AG08396 (cell line): ENCODE data around the gene ADORA2A.

Experiments used
- DNase-seq: peaks from one replicate; pipeline ENCODE4 v3.0.0; 2012; ENCODE audit warnings: low spot score, mixed read lengths

Gene ADORA2A

DNA sequence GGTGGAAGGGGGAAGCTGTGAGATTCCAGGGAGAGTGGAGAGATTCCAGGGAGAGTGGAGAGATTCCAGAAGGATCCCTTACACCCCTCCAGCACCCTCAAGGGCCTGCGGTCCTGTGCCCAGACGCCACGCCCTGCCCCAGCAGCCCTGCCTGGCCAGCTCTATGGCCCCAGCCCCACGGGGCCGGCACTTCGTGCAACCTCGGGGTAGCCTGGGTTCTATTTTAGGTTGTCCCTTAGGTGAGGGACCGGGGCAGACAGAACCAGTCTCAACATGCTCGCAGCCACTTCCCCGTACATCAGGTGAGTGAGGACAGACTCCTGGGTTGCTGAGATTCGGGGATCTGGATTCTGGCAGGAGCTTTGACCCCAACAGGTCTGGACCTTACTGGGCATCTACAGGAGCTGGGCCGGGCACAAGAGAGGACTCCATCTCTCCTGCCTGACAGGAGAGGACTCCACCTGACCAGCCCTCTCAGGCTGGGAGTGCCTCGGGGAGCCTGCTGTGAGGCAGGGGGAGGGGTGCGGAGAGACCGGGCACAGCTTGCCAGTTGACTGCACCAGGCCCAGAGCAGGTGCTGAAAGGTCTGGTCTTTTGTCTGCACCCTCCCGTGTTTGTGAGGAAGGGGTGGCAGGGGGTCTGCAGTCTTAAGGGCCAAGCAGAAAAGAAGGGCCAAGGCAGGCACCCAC is 8.5 kb upstream of the ADORA2A start:
- no peak for DNase-seq

DNA sequence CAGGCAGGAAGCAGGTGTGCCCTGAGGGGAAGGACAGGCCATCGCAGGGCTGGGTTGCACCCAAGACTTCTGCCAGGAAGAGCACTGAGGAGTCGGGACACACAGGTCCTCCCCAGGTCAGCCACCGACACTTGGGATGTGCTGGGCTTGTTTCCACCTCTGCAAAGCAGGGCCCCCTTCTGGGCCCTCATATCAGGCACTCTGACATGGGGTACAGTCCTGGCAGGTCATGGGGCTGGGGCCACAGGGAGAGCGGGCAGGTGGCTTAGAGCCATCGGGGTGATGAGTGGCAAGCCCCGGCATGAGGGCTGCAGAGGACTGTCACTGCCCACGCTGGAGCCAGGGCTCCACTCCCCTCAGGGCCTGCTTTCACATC is 7.9 kb upstream of the ADORA2A start:
- no peak for DNase-seq

DNA sequence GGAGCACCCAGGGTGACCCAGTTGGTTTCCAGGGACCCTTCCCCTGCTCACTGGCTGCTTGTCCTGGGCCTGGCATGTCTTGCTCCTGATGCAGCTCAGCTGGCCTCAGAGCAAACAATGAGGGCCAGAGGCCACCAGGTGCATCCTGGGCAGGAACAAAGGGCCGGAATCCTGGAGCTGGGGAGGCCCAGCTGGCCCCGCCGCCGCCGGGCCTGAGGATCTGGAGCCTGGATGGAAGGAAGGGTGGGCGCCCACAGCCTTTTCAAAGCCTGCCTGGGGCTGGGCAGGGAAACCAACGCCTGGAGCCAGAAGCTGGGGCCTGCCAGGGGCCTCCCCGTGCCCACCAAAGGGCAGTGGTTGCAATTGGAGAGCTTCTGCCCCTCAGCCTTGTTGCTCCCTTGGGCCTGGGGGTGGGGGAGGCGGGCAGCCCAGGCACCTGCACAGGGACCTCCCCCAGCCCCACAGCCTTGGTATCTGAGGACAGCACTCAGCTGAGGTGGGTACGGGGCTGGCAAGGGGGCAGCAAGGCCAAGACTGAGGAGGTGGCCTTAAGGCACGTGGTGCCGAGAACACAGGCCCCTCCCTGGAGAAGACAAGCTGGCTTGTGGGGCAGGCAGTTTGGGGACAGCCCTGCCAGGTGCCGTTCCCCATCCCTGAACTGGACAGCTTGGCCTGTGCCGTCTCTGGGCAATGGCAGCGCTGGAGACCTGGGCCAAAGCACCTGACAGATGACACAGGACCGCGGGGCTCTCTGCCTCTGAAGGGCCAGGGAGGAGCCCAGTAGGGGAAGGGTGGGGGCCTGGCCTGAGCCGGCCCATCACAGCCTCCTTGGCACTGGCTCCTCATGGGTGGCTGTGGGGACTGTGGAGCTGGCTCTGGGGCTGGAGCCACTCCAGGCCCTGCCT is 7.1 kb upstream of the ADORA2A start:
- no peak for DNase-seq

DNA sequence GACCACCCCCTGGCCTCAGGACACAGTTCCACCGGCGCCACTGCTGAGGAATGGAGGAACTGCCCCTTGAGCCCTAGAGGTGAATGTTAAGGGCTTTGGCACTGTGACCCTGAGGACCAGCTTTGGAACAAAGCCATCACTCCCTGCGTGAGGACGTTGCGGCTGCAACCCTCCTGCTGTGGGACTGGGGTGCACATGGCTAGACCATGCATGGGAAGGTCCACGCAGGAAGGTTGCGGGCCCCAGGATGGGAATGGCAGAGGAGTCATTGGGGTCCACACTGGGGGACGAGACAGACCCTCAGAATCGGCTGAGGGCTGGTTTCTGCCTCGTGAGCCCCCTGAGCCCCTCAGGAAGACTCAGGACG is 6.4 kb upstream of the ADORA2A start:
- no peak for DNase-seq

DNA sequence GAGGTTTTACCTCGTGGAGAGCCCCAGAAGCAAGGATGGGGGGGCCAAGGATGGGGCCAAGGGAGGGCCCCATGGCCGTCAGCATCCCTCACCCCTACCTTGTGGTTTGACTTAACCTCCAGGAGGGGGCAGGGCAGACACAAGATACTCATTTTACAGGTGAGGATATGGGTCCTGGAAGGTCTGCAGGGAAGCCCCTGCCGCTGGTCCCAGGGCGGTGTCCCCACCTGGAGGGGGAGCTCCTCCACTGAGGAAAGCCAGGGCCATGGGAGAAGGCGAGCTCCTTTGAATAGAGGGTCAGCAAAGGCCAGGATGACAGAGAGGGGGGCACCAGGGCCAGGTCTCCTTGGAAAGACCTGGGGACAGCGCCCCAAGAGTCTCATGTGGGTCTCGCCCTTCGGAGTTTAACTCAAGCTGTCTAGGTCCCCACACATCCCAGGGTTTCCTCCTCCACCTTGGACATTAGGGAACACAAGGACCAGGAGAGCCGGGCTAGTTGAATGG is 5.9 kb upstream of the ADORA2A start:
- no peak for DNase-seq

DNA sequence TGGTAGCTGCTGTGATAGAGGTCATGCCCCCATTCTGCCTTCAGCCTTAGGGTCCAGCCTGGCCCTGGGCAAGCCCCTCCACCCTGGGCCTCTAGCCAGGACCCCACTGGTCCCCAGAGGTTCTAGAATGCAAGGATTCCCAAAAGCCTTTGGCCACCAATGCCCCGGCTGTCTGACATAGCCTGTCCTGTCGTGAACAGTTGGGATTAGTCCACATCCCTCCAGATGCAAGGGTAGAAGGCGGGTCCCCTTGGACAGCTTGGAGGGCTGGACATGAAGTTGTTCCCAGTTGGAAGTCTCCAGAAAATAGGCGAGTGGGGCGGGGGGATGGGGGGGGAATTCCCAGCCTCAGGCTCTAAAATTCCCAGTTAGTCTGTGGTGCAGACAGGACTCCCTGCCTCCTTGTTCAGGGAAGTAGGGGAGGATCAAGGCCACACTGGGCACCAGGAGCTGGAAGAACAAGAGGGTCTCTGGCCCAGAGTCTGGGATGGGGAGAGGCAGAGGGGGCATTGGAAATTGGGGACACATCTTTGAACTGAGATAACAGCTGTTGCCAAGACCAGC is 5.2 kb upstream of the ADORA2A start:
- no peak for DNase-seq

DNA sequence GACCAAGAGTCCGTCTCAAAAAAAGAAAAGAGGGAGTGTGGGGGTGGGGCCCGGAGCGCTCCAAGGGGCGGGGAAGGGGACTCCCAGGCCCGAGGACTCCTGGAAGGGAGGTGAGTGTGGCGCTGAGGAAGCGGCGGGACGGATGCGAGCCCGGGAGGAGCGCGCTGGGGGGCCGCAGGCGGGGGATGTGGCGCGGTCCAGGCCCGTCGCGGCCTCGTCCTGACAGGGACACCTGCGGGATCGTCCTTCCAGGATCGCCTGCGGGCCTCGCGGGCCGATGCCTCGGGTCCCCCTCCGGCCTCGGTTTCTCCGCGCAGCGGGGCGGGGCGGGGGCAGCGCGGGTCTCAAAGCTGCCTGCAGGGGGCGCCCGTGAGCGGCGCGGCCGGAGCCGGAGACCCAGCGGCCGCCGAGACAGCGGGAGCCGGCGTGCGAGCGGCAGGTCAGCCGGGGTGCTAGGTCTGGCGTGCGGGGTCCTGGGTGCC is 3.8 kb upstream of the ADORA2A start:
- DNase-seq, result peak; percentile 94

- DNase-seq, result peak; percentile 54
Measured at GRCh38 chr22:24424001-24424900, 3.1 kb upstream of the ADORA2A start.

- no peak for DNase-seq
Measured at GRCh38 chr22:24424901-24425775, 2.3 kb upstream of the ADORA2A start.

- no peak for DNase-seq
Measured at GRCh38 chr22:24426436-24426835, 963 bp upstream of the ADORA2A start.

- DNase-seq, result no peak
Measured at GRCh38 chr22:24426851-24427499, 424 bp upstream of the ADORA2A start.

DNA sequence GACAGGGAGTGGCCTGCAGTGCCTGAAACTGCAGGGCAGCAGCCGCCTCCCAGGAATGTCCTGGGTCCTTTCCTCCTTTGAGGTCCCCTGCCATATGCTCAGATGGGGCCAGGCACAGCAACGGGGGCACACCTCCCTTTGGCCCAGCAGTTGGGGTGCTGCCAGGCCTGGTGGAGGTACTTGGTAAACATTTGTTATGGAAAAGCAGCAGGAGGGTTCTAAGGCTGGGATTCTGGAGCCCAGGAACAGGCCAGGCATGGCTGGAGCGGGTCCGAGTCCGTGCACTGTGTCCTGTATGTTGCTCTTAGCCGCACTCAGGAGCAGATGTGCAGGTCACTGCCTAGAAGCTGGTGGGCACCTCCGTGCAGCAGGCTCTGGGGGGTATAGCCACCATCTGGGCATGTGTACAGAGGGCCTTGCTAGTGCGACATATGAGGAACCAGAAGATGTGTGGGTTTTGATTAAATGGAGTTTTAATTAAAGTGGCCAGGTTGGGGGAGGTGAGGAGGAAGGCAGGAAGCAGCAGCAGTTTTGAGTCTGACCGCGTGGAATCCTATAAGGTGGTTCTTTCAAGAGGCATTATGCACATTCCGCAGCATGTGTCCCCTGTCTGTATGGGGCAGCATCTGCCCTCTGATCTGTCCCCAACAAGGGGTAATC is 1.5 kb downstream of the ADORA2A start:
- DNase-seq, result no peak

GRCh38 chr22:24429411-24430365 is 2.3 kb downstream of the ADORA2A start:
- DNase-seq, result no peak

GRCh38 chr22:24430431-24431308 is 3.3 kb downstream of the ADORA2A start:
- DNase-seq, result no peak

DNA sequence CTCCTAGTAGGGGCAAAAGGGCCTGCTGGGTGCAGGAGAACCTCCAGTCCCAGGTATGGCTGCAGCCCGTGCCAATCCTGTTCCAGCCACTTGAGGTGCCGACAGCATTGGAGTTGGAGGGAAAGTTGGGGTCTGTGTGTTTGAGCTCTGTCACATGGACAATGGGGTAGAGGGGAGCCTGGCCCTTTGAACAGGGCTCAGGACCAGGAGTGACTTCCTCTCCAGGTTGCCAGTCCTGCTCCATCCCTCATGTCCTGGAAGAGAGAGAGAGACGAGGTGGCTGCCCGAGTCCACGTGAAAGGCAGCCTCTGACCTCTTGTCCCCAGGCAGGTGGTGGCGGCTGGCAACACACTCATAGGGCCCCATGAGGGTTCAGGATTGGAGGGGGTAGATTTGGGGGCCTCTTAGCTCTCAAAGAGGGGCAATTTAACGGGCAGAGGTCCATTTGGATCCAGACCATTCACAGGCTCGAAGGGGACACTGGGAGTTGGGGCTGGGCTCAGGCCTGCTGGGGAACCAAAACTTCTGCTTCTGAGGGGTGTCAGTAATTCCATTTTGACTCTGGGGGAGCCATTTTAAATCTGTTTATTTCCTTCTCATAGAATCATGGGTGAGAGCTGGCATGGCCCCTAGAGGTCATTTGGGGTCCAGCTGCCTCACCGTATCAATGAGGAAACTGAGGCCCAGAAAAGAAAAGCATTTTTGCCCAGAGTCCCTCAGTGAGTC is 4.1 kb downstream of the ADORA2A start:
- no peak for DNase-seq

- DNase-seq, result peak; percentile 75
Measured at GRCh38 chr22:24432059-24432853, 4.9 kb downstream of the ADORA2A start.
